B cell (primary cell): ENCODE measurements around the gene UBXN10. TPM values are rescaled to one million over a fixed set of nuclear protein-coding genes. Genes with fewer than 3 reads are reported as not detected.

Experiments
- ATAC-seq: fragments of 200-7000 bp; cut with Tn5 transposase; one replicate; pipeline ENCODE4 v1.10.0; 2021; ENCODE audit warnings: low read depth, mild to moderate bottlenecking, moderate number of reproducible peaks, moderate library complexity
- CTCF ChIA-PET: fragments of 350-600 bp; sonication (Branson Sonifier 250); formaldehyde crosslinking; loops from one replicate; lab custom pipeline; 2021; ENCODE audit warnings: antibody characterized with exemption, inconsistent platforms; lab: Charles Lee
- POLR2A ChIA-PET: fragments of 350-600 bp; sonication (Branson Sonifier 250); formaldehyde crosslinking; loops from one replicate; lab custom pipeline; 2021; ENCODE audit warnings: antibody characterized with exemption; lab: Charles Lee
- DNase-seq: peaks from one replicate; pipeline ENCODE4 v3.0.0; 2013
- H2AFZ ChIP-seq: 2 replicates; pipeline ENCODE4 v1.6.1; 2012; ENCODE audit warnings: mild to moderate bottlenecking, low read depth, low read length; ENCODE audit not compliant: insufficient read depth, poor library complexity, severe bottlenecking
- H3K27ac ChIP-seq, 2 donors: 1 replicate in 1 of 2; 2 replicates in 1 of 2; pipeline ENCODE4 v1.5.1; 2012 to 2013; ENCODE audit warnings: low read length in 2 of 2, mild to moderate bottlenecking in 2 of 2, moderate library complexity in 1 of 2
- H3K27me3 ChIP-seq, 4 experiments: fragments of 200-600 bp in 1 of 4; sonication (generic) in 1 of 4; replicated peaks in 1 of 4; 1 replicate in 2 of 4; 2 replicates in 2 of 4; pipeline versions ENCODE4 v1.6.1 to v1.7.0; 2013 to 2016; ENCODE audit warnings: low read length in 3 of 4, mild to moderate bottlenecking in 2 of 4, mixed read lengths in 1 of 4, moderate library complexity in 1 of 4; ENCODE audit not compliant: insufficient read depth in 4 of 4, control insufficient read depth in 3 of 4; ENCODE audit errors: control extremely low read depth in 1 of 4
- H3K36me3 ChIP-seq, 2 experiments: replicated peaks in 1 of 2; 1 replicate in 1 of 2; 2 replicates in 1 of 2; pipeline versions ENCODE4 v1.6.1 to v1.7.1; 2013; ENCODE audit warnings: low read length in 1 of 2; ENCODE audit not compliant: insufficient read depth in 2 of 2, control insufficient read depth in 1 of 2; ENCODE audit errors: control extremely low read depth in 1 of 2, extremely low read depth in 1 of 2
- H3K4me1 ChIP-seq, 2 donors: fragments of 200-600 bp in 1 of 2; sonication (generic) in 1 of 2; 1 replicate in 1 of 2; 2 replicates in 1 of 2; pipeline versions ENCODE4 v1.5.1 to v1.6.1; 2013 to 2017; ENCODE audit warnings: low read length in 2 of 2; ENCODE audit not compliant: control insufficient read depth in 2 of 2, insufficient read depth in 2 of 2
- H3K4me2 ChIP-seq: replicated peaks from 2 replicates; pipeline ENCODE3; 2012; ENCODE audit warnings: mild to moderate bottlenecking, low read depth, low read length; ENCODE audit not compliant: poor library complexity, severe bottlenecking
- H3K4me3 ChIP-seq, 5 experiments: fragments of 200-600 bp in 1 of 5; sonication (generic) in 1 of 5; 1 replicate in 3 of 5; 2 replicates in 2 of 5; pipeline versions ENCODE4 v1.5.1 to v1.7.0; 2011 to 2016; ENCODE audit warnings: low read length in 4 of 5, mild to moderate bottlenecking in 4 of 5, low read depth in 2 of 5, control low read depth in 1 of 5, moderate library complexity in 1 of 5; ENCODE audit not compliant: insufficient read depth in 1 of 5; ENCODE audit errors: control extremely low read depth in 1 of 5, extremely low read depth in 1 of 5
- H3K79me2 ChIP-seq: fragments of 200-600 bp; sonication (generic); one replicate; pipeline ENCODE4 v1.6.0; 2016; ENCODE audit warnings: low read length; ENCODE audit not compliant: control insufficient read depth, insufficient read depth
- H3K9ac ChIP-seq: fragments of 200-600 bp; sonication (generic); 2 replicates; pipeline ENCODE4 v1.6.1; 2017; ENCODE audit warnings: mild to moderate bottlenecking, low read length, moderate library complexity
- H3K9me3 ChIP-seq, 3 donors: one replicate each; pipeline versions ENCODE4 v1.6.1 to v1.7.1; 2013; ENCODE audit warnings: low read length in 2 of 3; ENCODE audit not compliant: control insufficient read depth in 2 of 3, insufficient read depth in 1 of 3; ENCODE audit errors: control extremely low read depth in 1 of 3
- H4K20me1 ChIP-seq: 2 replicates; pipeline ENCODE4 v1.6.0; 2012; ENCODE audit warnings: mild to moderate bottlenecking, low read length; ENCODE audit not compliant: insufficient read depth, control insufficient read depth, poor library complexity, severe bottlenecking
- H3K27ac Mint-ChIP-seq: one replicate; pipeline ENCODE4 v1.8.0; 2021; ENCODE audit warnings: mixed read lengths
- H3K27me3 Mint-ChIP-seq: one replicate; pipeline ENCODE4 v1.8.0; 2021; ENCODE audit warnings: mixed read lengths
- H3K4me1 Mint-ChIP-seq: one replicate; pipeline ENCODE4 v1.8.0; 2021; ENCODE audit warnings: mixed read lengths
- H3K4me3 Mint-ChIP-seq: one replicate; pipeline ENCODE4 v1.8.0; 2021; ENCODE audit warnings: mixed read lengths
- H3K9me3 Mint-ChIP-seq: one replicate; pipeline ENCODE4 v1.8.0; 2022; ENCODE audit warnings: mixed read lengths; ENCODE audit not compliant: insufficient read depth
- EZH2 ChIP-seq: IDR thresholded peaks from 2 replicates; pipeline ENCODE4 v1.6.1; 2012; ENCODE audit warnings: borderline replicate concordance, low read depth, mild to moderate bottlenecking, moderate library complexity, low read length; ENCODE audit not compliant: insufficient read depth, poor library complexity, severe bottlenecking
- WGBS: methylation state at CpG from one replicate; pipeline ENCODE4 v1.1.5; 2013; ENCODE audit warnings: missing lambda C conversion rate; ENCODE audit not compliant: insufficient coverage; 5-methylcytosine and 5-hydroxymethylcytosine counted together
- intact Hi-C: fragments of 100-400 bp; cut with micrococcal nuclease; formaldehyde crosslinking; loops from one replicate; pipeline ENCODE4 v1.10.0; 2022
- polyA plus RNA-seq: library from polyadenylated mRNA; depleted of rRNA; stranded (reverse); fragments of >200 nt; gene quantifications from 2 replicates; pipeline ENCODE4 v1.2.3, GENCODE V29; 2012
- total RNA-seq, 2 donors: library from RNA; stranded (reverse); fragments of 120-200 nt in 1 of 2; gene quantifications; 1 replicate in 1 of 2; 2 replicates in 1 of 2; pipeline versions ENCODE4 v1.2.3 to v1.2.4, GENCODE V29; 2013 to 2022
- TF ChIP-seq, protein P1 (sequence below): fragments of 200-600 bp; IDR thresholded peaks from one replicate; pipeline ENCODE4 v1.8.0; 2022; ENCODE audit warnings: antibody characterized with exemption, mild to moderate bottlenecking

Gene UBXN10
- total and polyA plus RNA-seq, 2 donors (not counting 1 experiment from before 2014, with no cell fraction given), result 0.07 to 0.25 TPM

DNA sequence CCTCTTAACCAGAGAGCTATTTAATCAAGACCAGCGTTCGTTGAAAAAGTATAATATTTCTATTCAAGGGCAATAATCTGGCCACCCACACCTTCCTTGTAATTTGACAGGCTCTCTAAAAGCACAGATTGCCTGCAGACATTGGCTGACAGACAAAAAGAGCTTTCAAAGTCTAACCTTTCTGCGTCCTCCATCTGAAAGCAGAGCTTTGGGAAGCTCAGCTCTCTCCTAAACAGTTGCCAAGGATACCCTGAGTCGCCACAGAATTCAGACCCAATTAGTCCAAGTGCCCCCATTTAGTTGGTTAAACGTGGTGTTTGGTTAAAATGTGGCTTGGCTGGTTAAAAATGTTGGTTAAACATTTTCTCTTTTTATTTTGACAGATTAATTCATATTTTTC lies 34.1 kb downstream of the UBXN10 start:
- ATAC-seq, result no peak
- DNase-seq, result no peak
- Histone ChIP-seq H3K9me3 (peaks cover 0 to 4% (median 3%) of the 10 kb centered on the region in 3 donors), H3K4me2 (no peak overlapping the region), H3K79me2 (no peaks in the 10 kb centered on the region), H3K9ac (no peak overlapping the region), H3K4me3 (no peak overlapping the region), H3K36me3 (no peaks in the 10 kb centered on the region), H4K20me1 (no peaks in the 10 kb centered on the region), H3K4me1 (no peaks in the 10 kb centered on the region), H3K27ac (no peak overlapping the region), H2AFZ (no peak overlapping the region), H3K27me3 (peaks cover 0 to 9% (median 3%) of the 10 kb centered on the region in 4 experiments)
- no peak for TF ChIP-seq EZH2
- TF ChIP-seq, protein P1, sequence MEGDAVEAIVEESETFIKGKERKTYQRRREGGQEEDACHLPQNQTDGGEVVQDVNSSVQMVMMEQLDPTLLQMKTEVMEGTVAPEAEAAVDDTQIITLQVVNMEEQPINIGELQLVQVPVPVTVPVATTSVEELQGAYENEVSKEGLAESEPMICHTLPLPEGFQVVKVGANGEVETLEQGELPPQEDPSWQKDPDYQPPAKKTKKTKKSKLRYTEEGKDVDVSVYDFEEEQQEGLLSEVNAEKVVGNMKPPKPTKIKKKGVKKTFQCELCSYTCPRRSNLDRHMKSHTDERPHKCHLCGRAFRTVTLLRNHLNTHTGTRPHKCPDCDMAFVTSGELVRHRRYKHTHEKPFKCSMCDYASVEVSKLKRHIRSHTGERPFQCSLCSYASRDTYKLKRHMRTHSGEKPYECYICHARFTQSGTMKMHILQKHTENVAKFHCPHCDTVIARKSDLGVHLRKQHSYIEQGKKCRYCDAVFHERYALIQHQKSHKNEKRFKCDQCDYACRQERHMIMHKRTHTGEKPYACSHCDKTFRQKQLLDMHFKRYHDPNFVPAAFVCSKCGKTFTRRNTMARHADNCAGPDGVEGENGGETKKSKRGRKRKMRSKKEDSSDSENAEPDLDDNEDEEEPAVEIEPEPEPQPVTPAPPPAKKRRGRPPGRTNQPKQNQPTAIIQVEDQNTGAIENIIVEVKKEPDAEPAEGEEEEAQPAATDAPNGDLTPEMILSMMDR, result no peak
- CTCF ChIA-PET, result interaction anchor here (0.7 to 2.1 kb wide), 5 partner anchors 8 to 809 kb away, joined by 3 to 8 read pairs (median 4); no protein-coding TSS in a partner anchor
- H3K4me3 Mint-ChIP-seq, result no peak overlapping the region
- POLR2A ChIA-PET, result no interaction called here
- H3K9me3 Mint-ChIP-seq, result peaks cover 3% of the 10 kb centered on the region
- intact Hi-C loops, result no loop called here
- WGBS, result 75% methylated on average over 1 of the region's 5 CpGs
- H3K27me3 Mint-ChIP-seq, result peaks cover 25% of the 10 kb centered on the region
- H3K4me1 Mint-ChIP-seq, result no peaks in the 10 kb centered on the region
- H3K27ac Mint-ChIP-seq, result no peak overlapping the region

DNA sequence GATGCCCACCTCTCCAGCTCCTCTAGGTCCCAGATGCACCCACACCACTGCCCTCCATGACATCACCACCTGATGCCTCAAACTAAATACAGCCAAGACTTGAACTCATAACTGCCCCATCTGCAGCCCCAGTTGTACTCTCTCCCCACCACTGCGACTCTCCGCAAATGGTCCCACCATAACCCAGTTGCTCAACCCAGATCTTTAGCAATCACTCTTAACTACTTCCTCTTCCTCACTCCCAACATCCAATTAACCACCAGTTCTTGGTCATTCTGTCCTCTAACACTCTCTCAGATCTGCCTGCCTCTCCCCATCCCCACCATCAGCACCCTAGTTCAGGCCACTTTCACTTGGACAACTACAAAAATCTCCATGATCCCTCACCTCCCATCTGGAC lies 37.2 kb downstream of the UBXN10 start:
- no peaks in the 10 kb centered on the region for H3K79me2 ChIP-seq
- no peak overlapping the region for H3K4me3 Mint-ChIP-seq
- H3K27ac ChIP-seq, result no peak overlapping the region
- TF ChIP-seq, protein P1, result no peak
- TF ChIP-seq EZH2, result no peak
- CTCF ChIA-PET, result interaction anchor here (0.8 kb wide), 1 partner anchor 10 kb away, joined by 4 read pairs; no protein-coding TSS in a partner anchor
- no peaks in the 10 kb centered on the region for H3K36me3 ChIP-seq
- no peak overlapping the region for H3K4me3 ChIP-seq
- intact Hi-C loops, result no loop called here
- DNase-seq (no peak), ATAC-seq (no peak)
- no peak overlapping the region for H2AFZ ChIP-seq
- POLR2A ChIA-PET, result no interaction called here
- no peak overlapping the region for H3K4me2 ChIP-seq
- no peaks in the 10 kb centered on the region for H3K4me1 Mint-ChIP-seq
- no peak overlapping the region for H3K27ac Mint-ChIP-seq
- H3K9me3 ChIP-seq, result no peaks in the 10 kb centered on the region
- peaks cover 45% of the 10 kb centered on the region for H3K27me3 Mint-ChIP-seq
- no peaks in the 10 kb centered on the region for H3K9me3 Mint-ChIP-seq
- peaks cover 0 to 7% (median 6%) of the 10 kb centered on the region in 4 experiments for H3K27me3 ChIP-seq
- 40% methylated on average over 2 of the region's 2 CpGs for WGBS
- no peaks in the 10 kb centered on the region for H4K20me1 ChIP-seq
- no peak overlapping the region for H3K9ac ChIP-seq
- H3K4me1 ChIP-seq, result no peaks in the 10 kb centered on the region
